Retinal pigment epithelial cell (primary cell): ENCODE results near the gene TINAGL1.

Experiments used
- DNase-seq: peaks from one replicate; pipeline ENCODE4 v3.0.0-alpha.2; 2010; ENCODE audit warnings: low read depth
- H3K4me3 ChIP-seq: 2 replicates; pipeline ENCODE4 v1.5.1; 2011; ENCODE audit warnings: mild to moderate bottlenecking, low read length, control low read depth, moderate library complexity
- CTCF ChIP-seq: conservative IDR thresholded peaks from 2 replicates; pipeline ENCODE4 v1.5.1; 2011; ENCODE audit warnings: low read depth, low read length, control low read depth, inconsistent platforms

Gene TINAGL1

DNA sequence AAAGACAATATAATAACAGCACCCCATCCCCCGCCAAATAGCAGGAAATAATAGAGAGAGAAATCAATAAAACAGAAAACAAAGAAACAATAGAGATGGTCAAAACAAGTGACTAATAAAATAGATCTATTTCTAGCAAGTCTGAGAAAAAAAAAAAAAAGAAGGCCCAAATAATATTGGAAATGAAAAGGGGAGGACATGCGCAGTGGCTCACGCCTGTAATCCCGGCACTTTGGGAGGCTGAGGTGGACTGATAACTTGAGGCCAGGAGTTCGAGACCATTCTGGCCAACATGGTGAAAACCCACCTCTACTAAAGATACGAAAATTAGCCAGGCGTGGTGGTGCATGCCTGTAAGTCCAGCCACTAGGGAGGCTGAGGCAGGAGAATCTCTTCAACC lies 22.7 kb downstream of the TINAGL1 start:
- no peak for DNase-seq
- TF ChIP-seq CTCF: no peak
- no peak overlapping the region for H3K4me3 ChIP-seq

GRCh38 chr1:31600641-31601040 lies 24.3 kb downstream of the TINAGL1 start:
- DNase-seq: no peak
- H3K4me3 ChIP-seq: no peak overlapping the region
- no peak for TF ChIP-seq CTCF

- no peak for TF ChIP-seq CTCF
- DNase-seq: no peak
- H3K4me3 ChIP-seq: no peak overlapping the region
Observed at GRCh38 chr1:31602081-31602480, 25.8 kb downstream of the TINAGL1 start.

- TF ChIP-seq CTCF: no peak
- no peak for DNase-seq
- H3K4me3 ChIP-seq: no peak overlapping the region
Observed at GRCh38 chr1:31605908-31606427, 29.7 kb downstream of the TINAGL1 start.

DNA sequence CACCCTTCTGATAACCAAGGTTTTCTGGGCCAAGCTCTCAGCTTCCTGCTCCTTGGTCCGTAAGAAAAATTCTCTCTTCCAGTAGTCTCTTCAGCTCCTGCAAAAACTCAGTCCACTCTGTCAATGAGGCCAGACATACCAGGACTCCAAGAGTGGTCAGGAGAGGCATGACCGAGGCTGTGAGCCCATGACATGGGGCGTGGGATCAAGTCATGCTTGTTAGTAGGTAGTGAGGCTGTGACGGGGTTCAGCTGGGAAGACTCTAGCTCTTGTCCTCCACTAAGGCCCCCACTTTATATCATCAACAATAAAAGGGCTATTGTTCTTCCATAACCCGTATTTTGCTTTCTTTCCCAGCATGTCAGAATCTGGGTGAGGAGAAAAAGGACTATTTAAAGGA lies 31.0 kb downstream of the TINAGL1 start:
- DNase-seq: no peak
- TF ChIP-seq CTCF: no peak
- no peak overlapping the region for H3K4me3 ChIP-seq

DNA sequence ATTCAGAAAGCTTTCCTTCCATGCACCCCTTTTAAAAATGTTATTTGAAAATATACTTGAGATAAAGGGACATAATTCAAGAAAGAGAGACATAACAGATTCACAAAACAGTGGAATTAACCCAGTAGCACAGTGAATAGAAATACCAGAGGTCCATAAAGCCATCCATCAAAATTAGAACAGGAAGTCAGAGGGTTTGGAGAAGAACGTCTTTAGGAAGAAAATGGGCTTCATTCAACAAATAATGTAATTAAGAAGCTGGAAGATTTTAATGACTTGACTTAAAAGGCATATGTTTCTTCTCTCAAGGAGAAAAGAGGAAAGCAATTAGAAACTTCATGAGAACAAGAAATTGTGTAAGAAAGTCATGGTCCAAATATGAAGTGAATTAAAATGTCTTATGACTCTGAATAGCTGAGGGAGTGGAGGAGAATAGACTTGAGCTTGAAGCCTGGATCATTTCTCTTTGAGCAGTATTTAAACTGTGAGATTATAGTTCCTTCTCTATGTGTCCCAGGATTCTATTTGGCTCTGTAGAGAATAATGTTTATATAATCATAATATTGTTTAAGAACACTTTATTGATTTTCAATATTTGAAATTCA lies 33.3 kb downstream of the TINAGL1 start:
- no peak overlapping the region for H3K4me3 ChIP-seq
- no peak for TF ChIP-seq CTCF
- DNase-seq: no peak

- no peak for TF ChIP-seq CTCF
- no peak for DNase-seq
- H3K4me3 ChIP-seq: no peak overlapping the region
Observed at GRCh38 chr1:31614414-31615005, 38.2 kb downstream of the TINAGL1 start.
